HFFc6 (cell line): Measurements from ENCODE around the gene NPB. TPM values are rescaled to one million over a fixed set of nuclear protein-coding genes. Genes with fewer than 3 reads are reported as not detected.

Source experiments
- DNase-seq: peaks from one replicate; pipeline ENCODE4 v3.0.0-alpha.2; 2018
- H3K27ac Mint-ChIP-seq: 2 replicates; pipeline ENCODE4 v1.8.0; 2020; ENCODE audit warnings: mild to moderate bottlenecking, mixed read lengths
- H3K27me3 Mint-ChIP-seq: 2 replicates; pipeline ENCODE4 v1.8.0; 2021; ENCODE audit warnings: mild to moderate bottlenecking, moderate library complexity, mixed read lengths; ENCODE audit not compliant: insufficient read depth
- H3K36me3 Mint-ChIP-seq: 2 replicates; pipeline ENCODE4 v1.8.0; 2021; ENCODE audit warnings: low read depth, mixed read lengths
- H3K4me1 Mint-ChIP-seq: 2 replicates; pipeline ENCODE4 v1.8.0; 2020; ENCODE audit warnings: low read depth, mixed read lengths
- H3K4me3 Mint-ChIP-seq: 2 replicates; pipeline ENCODE4 v1.8.0; 2020; ENCODE audit warnings: mild to moderate bottlenecking, moderate library complexity, mixed read lengths
- H3K9me3 Mint-ChIP-seq: 2 replicates; pipeline ENCODE4 v1.8.0; 2020; ENCODE audit warnings: mild to moderate bottlenecking, mixed read lengths
- total RNA-seq, 6 experiments: library from RNA; stranded (reverse); fragmentation: NEBNext Ultra II Directional; extraction: Animal tissue kit (Norgen Biotek cat#: 25700); gene quantifications; 2 replicates in 1 of 6; 3 replicates in 5 of 6; pipeline ENCODE4 v1.2.3, GENCODE V29; 2021
- TF ChIP-seq, protein P1 (sequence below): fragments of 200-600 bp; sonication (generic); IDR thresholded peaks from 2 replicates; pipeline ENCODE4 v1.5.0; 2021; ENCODE audit warnings: antibody characterized with exemption, mild to moderate bottlenecking

The NPB gene
- total RNA-seq, 6 experiments from 2014 or later = 0.53 to 1.5 (median 0.71) TPM

GRCh38 chr17:81939218-81939617, 37.2 kb downstream of the NPB start:
- Mint-ChIP-seq H3K27me3 (peaks cover 6% of the 10 kb centered on the region), H3K4me1 (peaks cover 14% of the 10 kb centered on the region), H3K4me3 (no peak overlapping the region), H3K27ac (no peak overlapping the region), H3K9me3 (no peaks in the 10 kb centered on the region), H3K36me3 (no peaks in the 10 kb centered on the region)
- TF ChIP-seq, protein P1, sequence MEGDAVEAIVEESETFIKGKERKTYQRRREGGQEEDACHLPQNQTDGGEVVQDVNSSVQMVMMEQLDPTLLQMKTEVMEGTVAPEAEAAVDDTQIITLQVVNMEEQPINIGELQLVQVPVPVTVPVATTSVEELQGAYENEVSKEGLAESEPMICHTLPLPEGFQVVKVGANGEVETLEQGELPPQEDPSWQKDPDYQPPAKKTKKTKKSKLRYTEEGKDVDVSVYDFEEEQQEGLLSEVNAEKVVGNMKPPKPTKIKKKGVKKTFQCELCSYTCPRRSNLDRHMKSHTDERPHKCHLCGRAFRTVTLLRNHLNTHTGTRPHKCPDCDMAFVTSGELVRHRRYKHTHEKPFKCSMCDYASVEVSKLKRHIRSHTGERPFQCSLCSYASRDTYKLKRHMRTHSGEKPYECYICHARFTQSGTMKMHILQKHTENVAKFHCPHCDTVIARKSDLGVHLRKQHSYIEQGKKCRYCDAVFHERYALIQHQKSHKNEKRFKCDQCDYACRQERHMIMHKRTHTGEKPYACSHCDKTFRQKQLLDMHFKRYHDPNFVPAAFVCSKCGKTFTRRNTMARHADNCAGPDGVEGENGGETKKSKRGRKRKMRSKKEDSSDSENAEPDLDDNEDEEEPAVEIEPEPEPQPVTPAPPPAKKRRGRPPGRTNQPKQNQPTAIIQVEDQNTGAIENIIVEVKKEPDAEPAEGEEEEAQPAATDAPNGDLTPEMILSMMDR = no peak
- DNase-seq = no peak

DNA sequence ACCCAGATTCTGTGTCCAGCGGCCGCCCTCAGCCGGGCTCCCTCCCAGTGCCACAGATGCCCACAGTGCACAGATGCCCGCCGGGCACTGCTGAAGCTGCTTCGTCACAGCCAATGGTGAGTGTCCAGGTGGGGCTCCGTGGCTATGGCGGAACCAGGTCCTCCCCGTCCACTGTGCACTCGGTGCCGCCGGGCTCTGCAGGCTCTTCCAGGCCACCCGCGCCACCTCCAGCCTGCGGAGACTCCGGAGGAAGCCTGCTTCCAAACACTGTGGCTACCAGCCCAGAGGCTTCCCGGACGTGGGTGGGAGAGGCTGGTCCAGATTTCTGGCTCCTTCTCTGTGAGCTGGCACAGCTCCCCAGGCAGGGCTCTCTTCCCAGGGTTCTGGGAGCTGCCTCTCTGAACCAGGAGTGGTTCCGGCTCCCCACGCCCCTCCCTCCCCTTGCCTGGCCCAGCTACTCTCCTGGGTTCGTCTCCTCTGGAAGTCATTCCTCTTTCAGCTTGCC, 37.9 kb downstream of the NPB start:
- no peak overlapping the region for H3K27ac Mint-ChIP-seq
- H3K36me3 Mint-ChIP-seq = no peaks in the 10 kb centered on the region
- TF ChIP-seq, protein P1 = no peak
- H3K27me3 Mint-ChIP-seq = peaks cover 6% of the 10 kb centered on the region
- H3K4me3 Mint-ChIP-seq = no peak overlapping the region
- DNase-seq = no peak
- no peaks in the 10 kb centered on the region for H3K9me3 Mint-ChIP-seq
- peaks cover 14% of the 10 kb centered on the region for H3K4me1 Mint-ChIP-seq

DNA sequence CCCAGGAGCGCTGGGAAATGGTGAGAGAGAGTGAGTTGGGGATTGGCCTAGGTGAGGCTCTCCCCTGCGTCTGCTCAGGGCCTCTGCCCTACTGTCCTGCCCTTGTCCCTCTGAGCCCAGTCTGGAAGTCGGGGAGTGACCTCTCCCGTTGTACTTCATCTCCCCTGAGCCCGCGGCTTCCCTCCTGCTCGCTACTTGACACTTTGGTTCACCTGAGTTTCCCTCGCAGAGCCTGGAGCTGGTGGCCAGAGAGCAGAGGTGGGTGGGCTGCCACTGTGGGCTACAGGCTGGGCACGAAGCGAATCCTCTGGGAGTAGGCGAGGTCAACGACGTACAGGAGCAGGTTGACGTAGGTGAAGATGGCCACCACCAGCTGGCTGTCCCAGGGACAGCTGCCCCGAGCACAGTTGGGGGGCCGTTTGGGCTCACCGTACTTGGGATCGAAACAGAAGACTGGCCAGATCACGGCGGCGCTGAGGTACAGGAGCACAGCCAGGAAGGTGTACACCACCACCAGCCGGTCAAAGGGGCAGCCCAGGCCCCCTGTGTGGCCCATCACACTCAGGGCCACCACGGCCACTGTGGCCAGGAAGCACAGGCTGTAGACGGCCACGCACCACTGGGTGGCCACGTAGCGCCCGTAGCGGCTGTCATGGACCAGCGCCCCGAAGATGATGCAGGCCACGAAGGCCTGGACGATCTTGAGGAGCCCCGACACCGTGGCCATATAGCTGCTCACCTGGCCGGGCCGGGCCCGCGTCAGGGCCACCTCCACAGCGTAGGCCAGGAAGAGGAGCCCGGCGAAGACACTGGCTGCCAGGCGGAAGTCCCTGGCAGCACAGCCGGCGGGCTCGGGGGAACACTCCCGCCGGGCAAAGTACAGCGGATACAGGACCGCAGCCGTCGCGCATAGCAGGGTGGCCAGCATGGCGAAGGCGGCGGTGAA, 38.8 kb downstream of the NPB start:
- Mint-ChIP-seq H3K9me3 (no peaks in the 10 kb centered on the region), H3K27ac (no peak overlapping the region), H3K27me3 (peaks cover 13% of the 10 kb centered on the region), H3K4me1 (peaks cover 10% of the 10 kb centered on the region), H3K36me3 (no peaks in the 10 kb centered on the region), H3K4me3 (no peak overlapping the region)
- no peak for DNase-seq
- TF ChIP-seq, protein P1 = no peak

- H3K4me3 Mint-ChIP-seq = no peak overlapping the region
- TF ChIP-seq, protein P1 = no peak
- H3K4me1 Mint-ChIP-seq = peaks cover 6% of the 10 kb centered on the region
Measured at GRCh38 chr17:81941484-81942166, 39.6 kb downstream of the NPB start.

DNA sequence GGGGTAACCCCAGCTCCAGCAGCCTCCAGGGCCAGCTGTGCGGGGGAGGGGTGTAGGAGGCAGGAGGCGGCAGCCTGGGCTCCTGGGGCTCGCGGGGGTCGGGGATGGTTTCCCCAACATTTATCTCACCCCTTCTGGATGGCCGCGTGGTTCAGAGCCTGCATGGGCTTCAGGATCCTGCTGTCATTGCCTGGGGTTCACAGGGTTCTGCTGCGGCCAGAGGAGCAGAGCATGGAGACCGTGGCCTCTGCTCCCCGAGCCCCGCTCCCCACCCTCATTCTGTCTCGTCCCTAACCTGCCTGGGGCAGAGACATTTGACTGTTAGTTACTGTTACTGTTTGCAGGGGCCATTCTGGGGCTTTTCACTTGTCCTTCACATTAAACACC, 40.1 kb downstream of the NPB start:
- DNase-seq = no peak
- TF ChIP-seq, protein P1 = no peak
- H3K9me3 Mint-ChIP-seq = no peaks in the 10 kb centered on the region
- no peak overlapping the region for H3K4me3 Mint-ChIP-seq
- peaks cover 6% of the 10 kb centered on the region for H3K4me1 Mint-ChIP-seq
- H3K36me3 Mint-ChIP-seq = no peaks in the 10 kb centered on the region
- no peak overlapping the region for H3K27ac Mint-ChIP-seq
- H3K27me3 Mint-ChIP-seq = peaks cover 16% of the 10 kb centered on the region

More at GRCh38 chr17:81941484-81942166, 39.6 kb downstream of the NPB start:
- H3K27me3 Mint-ChIP-seq = peaks cover 16% of the 10 kb centered on the region
- no peak overlapping the region for H3K27ac Mint-ChIP-seq
- no peak for DNase-seq
- no peaks in the 10 kb centered on the region for H3K9me3 Mint-ChIP-seq
- H3K36me3 Mint-ChIP-seq = no peaks in the 10 kb centered on the region
